ENCODE data around the gene PDCL2.
A peak's percentile ranks its signal among the peaks of the same experiment; 100 is the strongest.

PDCL2 gene

DNA sequence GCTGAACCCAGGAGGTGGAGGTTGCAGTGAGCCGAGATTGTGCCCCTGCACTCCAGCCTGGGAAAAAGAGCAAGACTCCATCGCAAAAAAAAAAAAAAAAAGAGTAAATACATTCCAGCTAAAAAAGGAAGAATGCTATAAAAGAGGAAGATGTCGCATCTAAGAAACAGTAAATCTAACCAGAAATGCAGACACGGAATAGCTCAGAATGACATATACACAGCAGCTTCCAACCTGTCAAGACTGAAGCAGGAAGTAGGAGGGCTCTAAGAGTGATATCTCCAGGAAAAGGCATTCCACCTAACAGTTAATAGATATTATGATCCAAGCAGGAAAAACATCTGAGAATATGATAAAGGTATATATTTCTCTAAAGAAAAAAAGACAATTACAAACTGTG, 61.4 kb downstream of the PDCL2 start:
- Histone ChIP-seq H3K27me3 (ENCODE audit: insufficient read depth, poor library complexity, severe bottlenecking) (no peaks in the 10 kb centered on the region), H3K36me3 (ENCODE audit: low read depth) (peaks cover 9% of the 10 kb centered on the region), H3K4me1 (ENCODE audit: insufficient read depth, poor library complexity, severe bottlenecking) (no peaks in the 10 kb centered on the region), H3K4me3 (ENCODE audit: severe bottlenecking) (no peak overlapping the region), H3K27ac (ENCODE audit: poor library complexity, severe bottlenecking) (no peak overlapping the region), H3K9me3 (ENCODE audit: severe bottlenecking) (peaks cover 4% of the 10 kb centered on the region)
- DNase-seq (ENCODE audit: low spot score), result no peak
- TF ChIP-seq, protein P1, sequence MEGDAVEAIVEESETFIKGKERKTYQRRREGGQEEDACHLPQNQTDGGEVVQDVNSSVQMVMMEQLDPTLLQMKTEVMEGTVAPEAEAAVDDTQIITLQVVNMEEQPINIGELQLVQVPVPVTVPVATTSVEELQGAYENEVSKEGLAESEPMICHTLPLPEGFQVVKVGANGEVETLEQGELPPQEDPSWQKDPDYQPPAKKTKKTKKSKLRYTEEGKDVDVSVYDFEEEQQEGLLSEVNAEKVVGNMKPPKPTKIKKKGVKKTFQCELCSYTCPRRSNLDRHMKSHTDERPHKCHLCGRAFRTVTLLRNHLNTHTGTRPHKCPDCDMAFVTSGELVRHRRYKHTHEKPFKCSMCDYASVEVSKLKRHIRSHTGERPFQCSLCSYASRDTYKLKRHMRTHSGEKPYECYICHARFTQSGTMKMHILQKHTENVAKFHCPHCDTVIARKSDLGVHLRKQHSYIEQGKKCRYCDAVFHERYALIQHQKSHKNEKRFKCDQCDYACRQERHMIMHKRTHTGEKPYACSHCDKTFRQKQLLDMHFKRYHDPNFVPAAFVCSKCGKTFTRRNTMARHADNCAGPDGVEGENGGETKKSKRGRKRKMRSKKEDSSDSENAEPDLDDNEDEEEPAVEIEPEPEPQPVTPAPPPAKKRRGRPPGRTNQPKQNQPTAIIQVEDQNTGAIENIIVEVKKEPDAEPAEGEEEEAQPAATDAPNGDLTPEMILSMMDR (IDR thresholded peaks at IDR 0.05; ENCODE audit: poor library complexity, severe bottlenecking), result no peak
- ATAC-seq (ENCODE audit: low read depth), result no peak

DNA sequence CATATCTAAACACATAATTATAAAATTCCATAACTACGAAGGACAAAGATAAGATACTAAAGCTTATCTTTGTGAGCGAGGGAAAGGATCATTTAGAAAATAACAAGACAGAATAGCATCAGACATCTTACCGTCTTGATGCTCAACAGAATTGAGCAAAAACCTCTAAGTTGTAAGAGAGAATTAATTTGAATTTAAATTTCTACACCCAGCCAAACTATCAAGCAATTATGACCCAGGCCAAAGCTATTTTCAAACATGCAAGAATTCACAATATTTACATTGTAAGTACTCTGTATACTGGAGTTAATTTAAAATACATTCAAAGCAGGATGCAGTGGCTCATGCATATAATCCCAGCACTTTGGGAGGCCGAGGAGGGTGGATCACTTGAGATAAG, 61.9 kb downstream of the PDCL2 start:
- peaks cover 4% of the 10 kb centered on the region for H3K4me1 ChIP-seq (ENCODE audit: insufficient read depth, poor library complexity, severe bottlenecking)
- peaks cover 9% of the 10 kb centered on the region for H3K36me3 ChIP-seq (ENCODE audit: low read depth)
- H3K27ac ChIP-seq (ENCODE audit: poor library complexity, severe bottlenecking), result no peak overlapping the region
- TF ChIP-seq, protein P1 (IDR thresholded peaks at IDR 0.05; ENCODE audit: poor library complexity, severe bottlenecking), result no peak
- ATAC-seq (ENCODE audit: low read depth) (no peak), DNase-seq (ENCODE audit: low spot score) (no peak)
- H3K27me3 ChIP-seq (ENCODE audit: insufficient read depth, poor library complexity, severe bottlenecking), result no peaks in the 10 kb centered on the region
- peaks cover 4% of the 10 kb centered on the region for H3K9me3 ChIP-seq (ENCODE audit: severe bottlenecking)
- H3K4me3 ChIP-seq (ENCODE audit: severe bottlenecking), result no peak overlapping the region

DNA sequence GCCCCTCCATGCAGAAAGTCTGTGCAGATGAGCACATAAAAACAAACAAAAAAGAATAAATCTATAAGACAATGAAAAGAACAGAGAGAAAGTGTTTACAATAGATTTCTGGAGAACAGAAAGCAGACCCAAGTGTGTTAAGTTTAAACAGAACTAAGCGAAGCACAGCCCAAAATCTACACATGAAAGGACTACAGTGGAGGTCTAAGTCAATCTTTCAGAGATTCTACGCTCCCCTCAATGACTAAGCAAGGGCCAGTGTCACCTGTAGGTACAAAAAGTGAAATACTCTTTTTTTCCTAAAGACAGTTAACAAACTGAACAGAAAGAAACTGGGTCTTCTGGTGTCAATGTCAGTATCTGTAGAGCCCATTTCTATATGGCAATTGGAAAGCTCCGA, 63.6 kb downstream of the PDCL2 start:
- TF ChIP-seq, protein P1 (IDR thresholded peaks at IDR 0.05; ENCODE audit: poor library complexity, severe bottlenecking), result no peak
- Histone ChIP-seq H3K27me3 (ENCODE audit: insufficient read depth, poor library complexity, severe bottlenecking) (no peaks in the 10 kb centered on the region), H3K9me3 (ENCODE audit: severe bottlenecking) (peaks cover 4% of the 10 kb centered on the region), H3K36me3 (ENCODE audit: low read depth) (peaks cover 17% of the 10 kb centered on the region), H3K27ac (ENCODE audit: poor library complexity, severe bottlenecking) (no peak overlapping the region), H3K4me3 (ENCODE audit: severe bottlenecking) (no peak overlapping the region), H3K4me1 (ENCODE audit: insufficient read depth, poor library complexity, severe bottlenecking) (peaks cover 13% of the 10 kb centered on the region)
- DNase-seq (ENCODE audit: low spot score), result no peak
- no peak for ATAC-seq (ENCODE audit: low read depth)

DNA sequence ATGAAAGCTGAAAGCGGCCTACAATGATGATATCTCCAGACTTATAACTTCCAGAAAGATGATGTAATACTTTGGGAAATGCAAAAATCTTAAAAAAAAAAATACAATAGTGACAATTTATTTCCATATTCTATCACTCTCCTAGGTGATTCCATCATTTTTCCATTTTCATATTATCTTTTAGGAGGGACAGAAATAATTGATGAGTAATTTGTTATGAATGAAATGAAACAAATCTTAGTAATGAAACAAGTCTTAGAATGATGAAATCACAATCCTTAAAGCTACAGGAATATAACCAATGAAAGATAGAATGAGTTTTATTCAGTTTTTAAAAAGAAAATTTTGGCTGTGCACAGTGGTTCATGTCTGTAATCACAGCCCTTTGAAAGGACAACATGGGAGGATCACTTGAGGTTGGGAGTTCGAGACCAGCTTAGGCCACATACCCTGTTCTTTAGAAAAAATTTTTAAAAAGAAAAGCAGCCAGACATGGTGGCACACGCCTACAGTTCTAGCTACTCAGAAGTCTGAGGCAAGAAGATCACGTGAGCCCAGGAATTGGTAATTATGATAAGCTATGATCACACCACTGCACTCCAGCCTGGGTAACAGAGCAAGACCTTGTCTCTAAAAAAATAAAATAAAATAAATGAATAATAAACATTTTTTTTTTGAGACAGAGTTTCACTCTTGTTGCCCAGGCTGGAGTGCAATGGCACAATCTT, 67.0 kb downstream of the PDCL2 start:
- Histone ChIP-seq H3K9me3 (ENCODE audit: severe bottlenecking) (peaks cover under 1% of the 10 kb centered on the region), H3K27me3 (ENCODE audit: insufficient read depth, poor library complexity, severe bottlenecking) (no peaks in the 10 kb centered on the region), H3K27ac (ENCODE audit: poor library complexity, severe bottlenecking) (peak overlapping the region; percentile 35), H3K4me3 (ENCODE audit: severe bottlenecking) (no peak overlapping the region), H3K36me3 (ENCODE audit: low read depth) (peaks cover 16% of the 10 kb centered on the region), H3K4me1 (ENCODE audit: insufficient read depth, poor library complexity, severe bottlenecking) (peaks cover 13% of the 10 kb centered on the region)
- TF ChIP-seq, protein P1 (IDR thresholded peaks at IDR 0.05; ENCODE audit: poor library complexity, severe bottlenecking), result no peak
- DNase-seq (ENCODE audit: low spot score) (no peak), ATAC-seq (ENCODE audit: low read depth) (peak; percentile 53)

DNA sequence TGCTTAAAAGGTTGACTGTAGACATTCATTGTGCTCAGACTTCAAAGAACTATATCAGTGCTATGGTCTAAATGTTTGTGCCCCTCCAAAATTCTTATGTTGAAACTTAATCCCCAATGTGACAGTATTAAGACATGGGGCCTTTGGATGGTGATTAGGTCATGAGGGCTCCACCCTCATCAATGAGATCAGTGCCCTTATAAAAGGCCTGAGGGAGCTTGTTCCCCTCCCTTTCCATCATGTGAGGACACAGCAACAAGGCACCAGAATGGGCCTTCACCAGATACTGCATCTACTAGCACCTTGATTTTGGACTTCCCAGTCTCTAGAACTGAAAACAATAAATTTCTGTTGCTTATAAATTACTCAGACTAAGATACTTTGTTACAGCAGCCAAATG, 73.6 kb downstream of the PDCL2 start:
- no peaks in the 10 kb centered on the region for H3K36me3 ChIP-seq (ENCODE audit: low read depth)
- DNase-seq (ENCODE audit: low spot score) (no peak), ATAC-seq (ENCODE audit: low read depth) (no peak)
- H3K9me3 ChIP-seq (ENCODE audit: severe bottlenecking), result no peaks in the 10 kb centered on the region
- no peaks in the 10 kb centered on the region for H3K4me1 ChIP-seq (ENCODE audit: insufficient read depth, poor library complexity, severe bottlenecking)
- no peak overlapping the region for H3K4me3 ChIP-seq (ENCODE audit: severe bottlenecking)
- H3K27ac ChIP-seq (ENCODE audit: poor library complexity, severe bottlenecking), result no peak overlapping the region
- TF ChIP-seq, protein P1 (IDR thresholded peaks at IDR 0.05; ENCODE audit: poor library complexity, severe bottlenecking), result no peak
- H3K27me3 ChIP-seq (ENCODE audit: insufficient read depth, poor library complexity, severe bottlenecking), result no peaks in the 10 kb centered on the region
